ENCODE measurements around the gene WDR43. TPM values are rescaled to one million over a fixed set of nuclear protein-coding genes. Genes with fewer than 3 reads are reported as not detected.

The WDR43 gene
- polyA plus RNA-seq, 1 of the 3 experiments (the other 2 are of a cell fraction), result 35.1 TPM

DNA sequence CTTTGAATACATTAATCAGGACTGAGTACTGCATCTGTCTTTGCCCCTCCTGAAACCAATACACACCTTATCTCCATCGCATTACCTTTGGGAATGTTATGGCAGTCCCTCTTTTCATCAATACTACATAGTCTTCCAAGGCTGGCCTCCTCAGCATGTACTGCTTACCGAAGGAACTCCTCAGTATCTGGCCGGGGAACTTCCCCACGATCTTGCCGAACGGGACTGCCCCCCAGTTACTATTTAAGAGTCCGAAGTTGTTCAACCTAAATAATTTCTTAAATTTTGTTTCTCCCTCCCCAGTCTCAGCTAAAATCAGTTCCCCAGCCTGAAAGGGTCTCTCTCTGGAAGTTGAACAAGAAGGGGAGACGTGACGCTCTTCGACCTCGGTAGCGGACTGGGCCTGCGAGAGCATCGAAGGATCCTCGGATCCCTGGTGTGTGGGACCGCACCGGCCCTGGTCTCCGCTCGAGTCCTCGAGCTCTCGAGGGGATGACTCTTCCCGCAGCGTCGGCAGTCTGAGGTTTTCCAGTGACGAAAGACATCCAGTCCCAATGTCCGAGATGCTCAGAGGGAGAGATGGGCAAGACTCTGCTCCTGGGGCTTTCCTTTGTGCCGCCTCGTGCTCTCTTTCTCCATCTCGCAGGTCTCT, 24.8 kb upstream of the WDR43 start:
- peaks cover 10 to 17% of the 10 kb centered on the region in 2 experiments; a peak in 3 of 4 replicates for H3K4me1 ChIP-seq (ENCODE audit: control insufficient read depth in 1 of 2, insufficient read depth in 2 of 2, low read depth in 1 of 2, low read length in 1 of 2)
- H3F3A ChIP-seq (replicated peaks; ENCODE audit: insufficient read depth), result peaks cover 6% of the 10 kb centered on the region
- peak overlapping the region; percentile 95 for H3K4me2 ChIP-seq
- WGBS (ENCODE audit: low lambda C conversion rate), result 2% methylated on average over 26 of the region's 29 CpGs
- peak overlapping the region; percentile 40 to 58; a peak in 3 of 4 replicates for H3K27ac ChIP-seq (ENCODE audit: low read depth in 2 of 2, low read length in 1 of 2)
- CTCF ChIA-PET, result interaction anchor here (1.0 to 2.5 kb wide), 4 partner anchors 25 to 303 kb away, joined by 3 to 13 read pairs (median 4); no protein-coding TSS in a partner anchor
- H3K79me2 ChIP-seq (ENCODE audit: insufficient read depth), result peaks cover 52% of the 10 kb centered on the region
- TF ChIP-seq JUND (IDR thresholded peaks at IDR 0.05) (no peak), EP300 (IDR thresholded peaks at IDR 0.05; ENCODE audit: borderline replicate concordance in 1 of 2, low read depth in 1 of 2, low read length in 1 of 2) (no peak), FOSL2 (IDR thresholded peaks at IDR 0.05; ENCODE audit: borderline replicate concordance, low read depth) (no peak), GABPA (IDR thresholded peaks at IDR 0.05; ENCODE audit: low read depth) (no peak), EZH2phosphoT487 (IDR thresholded peaks at IDR 0.05; ENCODE audit: borderline replicate concordance, low read depth) (no peak), TAF1 (IDR thresholded peaks at IDR 0.05; ENCODE audit: borderline replicate concordance, low read depth, low read length) (no peak), RCOR1 (IDR thresholded peaks at IDR 0.05; ENCODE audit: low read length) (no peak), MXI1 (IDR thresholded peaks at IDR 0.05; ENCODE audit: low read depth, low read length) (no peak), GATA2 (CRISPR knock-in tag; IDR thresholded peaks at IDR 0.05) (no peak), TEAD4 (IDR thresholded peaks at IDR 0.05; ENCODE audit: borderline replicate concordance, insufficient read depth) (no peak), CHD2 (IDR thresholded peaks at IDR 0.05; ENCODE audit: low read length, partially characterized antibody) (no peak), RAD21 (IDR thresholded peaks at IDR 0.05; ENCODE audit: low read length) (no peak), FOXM1 (IDR thresholded peaks at IDR 0.05; ENCODE audit: low read depth) (no peak), NRF1 (IDR thresholded peaks at IDR 0.05; ENCODE audit: low read depth, low read length) (no peak), CTCF (IDR thresholded peaks at IDR 0.05) (no peak)
- TF ChIP-seq, protein P1, sequence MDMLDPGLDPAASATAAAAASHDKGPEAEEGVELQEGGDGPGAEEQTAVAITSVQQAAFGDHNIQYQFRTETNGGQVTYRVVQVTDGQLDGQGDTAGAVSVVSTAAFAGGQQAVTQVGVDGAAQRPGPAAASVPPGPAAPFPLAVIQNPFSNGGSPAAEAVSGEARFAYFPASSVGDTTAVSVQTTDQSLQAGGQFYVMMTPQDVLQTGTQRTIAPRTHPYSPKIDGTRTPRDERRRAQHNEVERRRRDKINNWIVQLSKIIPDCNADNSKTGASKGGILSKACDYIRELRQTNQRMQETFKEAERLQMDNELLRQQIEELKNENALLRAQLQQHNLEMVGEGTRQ (IDR thresholded peaks at IDR 0.05; ENCODE audit: borderline replicate concordance, low read depth, low read length), result no peak
- TF ChIP-seq, protein P2, sequence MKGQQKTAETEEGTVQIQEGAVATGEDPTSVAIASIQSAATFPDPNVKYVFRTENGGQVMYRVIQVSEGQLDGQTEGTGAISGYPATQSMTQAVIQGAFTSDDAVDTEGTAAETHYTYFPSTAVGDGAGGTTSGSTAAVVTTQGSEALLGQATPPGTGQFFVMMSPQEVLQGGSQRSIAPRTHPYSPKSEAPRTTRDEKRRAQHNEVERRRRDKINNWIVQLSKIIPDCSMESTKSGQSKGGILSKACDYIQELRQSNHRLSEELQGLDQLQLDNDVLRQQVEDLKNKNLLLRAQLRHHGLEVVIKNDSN (IDR thresholded peaks at IDR 0.05; ENCODE audit: borderline replicate concordance, low read depth), result no peak
- TF ChIP-seq, protein P3, sequence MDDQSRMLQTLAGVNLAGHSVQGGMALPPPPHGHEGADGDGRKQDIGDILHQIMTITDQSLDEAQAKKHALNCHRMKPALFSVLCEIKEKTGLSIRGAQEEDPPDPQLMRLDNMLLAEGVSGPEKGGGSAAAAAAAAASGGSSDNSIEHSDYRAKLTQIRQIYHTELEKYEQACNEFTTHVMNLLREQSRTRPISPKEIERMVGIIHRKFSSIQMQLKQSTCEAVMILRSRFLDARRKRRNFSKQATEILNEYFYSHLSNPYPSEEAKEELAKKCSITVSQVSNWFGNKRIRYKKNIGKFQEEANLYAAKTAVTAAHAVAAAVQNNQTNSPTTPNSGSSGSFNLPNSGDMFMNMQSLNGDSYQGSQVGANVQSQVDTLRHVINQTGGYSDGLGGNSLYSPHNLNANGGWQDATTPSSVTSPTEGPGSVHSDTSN (IDR thresholded peaks at IDR 0.05), result no peak
- TF ChIP-seq, protein P4, sequence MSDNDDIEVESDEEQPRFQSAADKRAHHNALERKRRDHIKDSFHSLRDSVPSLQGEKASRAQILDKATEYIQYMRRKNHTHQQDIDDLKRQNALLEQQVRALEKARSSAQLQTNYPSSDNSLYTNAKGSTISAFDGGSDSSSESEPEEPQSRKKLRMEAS (IDR thresholded peaks at IDR 0.05; ENCODE audit: low read depth), result no peak
- H4K20me1 ChIP-seq (ENCODE audit: insufficient read depth), result no peaks in the 10 kb centered on the region
- POLR2A ChIA-PET, result interaction anchor here (0.6 to 2.4 kb wide), 3 partner anchors 10 to 26 kb away, joined by 3 to 13 read pairs (median 4); partner anchors contain the start of gene WDR43
- peaks cover 6 to 7% of the 10 kb centered on the region in 2 experiments for H3K36me3 ChIP-seq (replicated peaks in 1 of 2; ENCODE audit: control insufficient read depth in 1 of 2, insufficient read depth in 2 of 2, low read length in 1 of 2)
- no peak for DNase-seq
- no peaks in the 10 kb centered on the region for H3K9me2 ChIP-seq
- peak overlapping the region; percentile 97 for H2AFZ ChIP-seq (ENCODE audit: low read depth)
- no peaks in the 10 kb centered on the region for H3K27me3 ChIP-seq (ENCODE audit: insufficient read depth)
- H3K4me3 ChIP-seq (ENCODE audit: low read depth in 2 of 2, low read length in 1 of 2), result peak overlapping the region; percentile 80 to 90
- no peaks in the 10 kb centered on the region for H3K9me3 ChIP-seq
- peak overlapping the region; percentile 87 for H3K9ac ChIP-seq
